NK-92 (cell line): ENCODE data around the gene ZNF678.
"Not testable (repeated sequence)": the region's sequence is repeated elsewhere in the genome, so short reads cannot be mapped to it uniquely, and the experiment has no call there.

Experiments used
- DNase-seq: peaks from one replicate; lab custom pipeline; 2025; ENCODE audit not compliant: unreplicated experiment; lab: John Stamatoyannopoulos, UW

The ZNF678 gene

GRCh38 chr1:227596222-227596621 is 32.9 kb downstream of the ZNF678 start:
- not testable (repeated sequence) for DNase-seq

GRCh38 chr1:227603327-227603726 is 40.0 kb downstream of the ZNF678 start:
- no peak for DNase-seq

DNA sequence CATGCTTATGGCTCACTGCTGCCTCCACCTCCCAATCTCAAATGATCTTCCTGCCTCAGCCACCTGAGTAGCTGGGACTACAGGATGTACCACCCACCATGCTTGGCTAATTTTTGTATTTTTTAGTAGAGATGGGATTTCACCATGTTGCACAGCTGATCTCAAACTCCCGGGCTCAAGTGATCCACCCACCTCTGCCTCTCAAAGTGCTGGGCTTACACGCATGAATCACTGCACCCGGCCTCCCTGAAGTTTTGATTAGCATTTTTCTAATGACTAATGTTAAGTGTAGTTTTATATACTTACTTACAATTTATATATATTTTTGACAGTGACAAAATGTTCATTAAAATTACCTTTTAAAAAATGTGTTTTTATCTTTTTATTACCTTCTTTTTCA is 41.1 kb downstream of the ZNF678 start:
- DNase-seq, result no peak

DNA sequence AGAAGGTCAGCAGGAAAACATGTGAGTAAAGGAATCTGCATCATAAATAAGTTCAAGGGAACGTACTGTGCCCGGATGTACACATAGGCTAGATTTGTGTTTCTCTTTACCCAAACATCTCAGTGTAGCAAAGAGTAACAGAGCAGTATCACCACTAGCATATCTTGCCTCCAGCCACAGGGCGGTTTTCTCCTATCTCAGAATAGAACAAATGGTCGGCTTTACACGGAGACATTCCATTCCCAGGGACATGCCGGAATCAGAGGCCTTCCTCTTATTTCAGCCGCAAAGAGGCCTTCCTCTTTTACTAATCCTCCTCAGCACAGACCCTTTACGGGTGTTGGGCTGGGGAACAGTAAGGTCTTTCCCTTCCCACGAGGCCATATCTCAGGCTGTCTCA is 42.9 kb downstream of the ZNF678 start:
- DNase-seq, result not testable (repeated sequence)

DNA sequence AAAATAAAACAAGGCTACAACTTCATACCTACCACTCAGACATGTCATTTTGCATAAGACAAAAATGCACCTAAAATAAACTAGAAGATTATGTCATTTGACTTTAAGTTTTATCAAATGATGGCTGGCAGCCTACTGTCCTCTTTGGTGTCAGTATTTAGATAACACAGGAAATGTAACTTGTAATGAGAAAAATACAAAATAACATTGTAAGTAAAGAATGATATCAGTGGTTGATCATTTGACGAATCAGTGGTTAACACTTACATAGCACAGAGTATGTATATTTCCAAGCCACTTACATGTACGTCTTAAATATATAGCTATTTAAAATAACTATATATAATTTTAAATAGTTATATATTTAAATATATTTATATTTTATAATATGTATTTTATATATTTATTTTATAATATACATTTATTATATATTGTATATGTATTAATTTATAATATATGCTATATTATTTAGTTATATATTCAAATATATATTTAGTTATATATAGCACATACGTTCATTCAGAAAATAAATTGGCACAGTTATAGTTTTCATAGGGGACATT is 44.1 kb downstream of the ZNF678 start:
- DNase-seq, result no peak

DNA sequence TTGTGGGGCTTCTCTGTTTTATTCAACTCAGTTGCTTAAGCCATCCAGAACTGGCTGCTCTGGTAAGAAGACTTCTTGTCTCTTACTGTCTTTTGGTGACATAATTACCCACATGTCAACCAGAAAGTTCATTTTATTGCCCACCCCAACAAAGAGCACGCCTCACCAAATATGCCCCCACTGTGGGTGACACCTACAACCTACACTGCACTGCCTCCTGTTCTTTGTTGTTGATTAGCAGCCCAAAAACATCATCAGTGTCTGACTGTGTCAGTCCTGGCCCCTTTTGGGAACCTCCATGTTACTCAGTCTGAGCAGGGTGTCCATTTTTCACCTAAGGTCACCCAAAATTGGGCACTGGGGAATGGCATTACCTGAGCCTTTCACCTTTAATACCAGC is 49.3 kb downstream of the ZNF678 start:
- DNase-seq, result no peak

- DNase-seq, result no peak
Measured at GRCh38 chr1:227613526-227613925, 50.2 kb downstream of the ZNF678 start.

- DNase-seq, result no peak
Measured at GRCh38 chr1:227621211-227621610, 57.9 kb downstream of the ZNF678 start.

GRCh38 chr1:227622739-227623475 is 59.6 kb downstream of the ZNF678 start:
- DNase-seq, result no peak

GRCh38 chr1:227632325-227632724 is 69.0 kb downstream of the ZNF678 start:
- DNase-seq, result no peak

DNA sequence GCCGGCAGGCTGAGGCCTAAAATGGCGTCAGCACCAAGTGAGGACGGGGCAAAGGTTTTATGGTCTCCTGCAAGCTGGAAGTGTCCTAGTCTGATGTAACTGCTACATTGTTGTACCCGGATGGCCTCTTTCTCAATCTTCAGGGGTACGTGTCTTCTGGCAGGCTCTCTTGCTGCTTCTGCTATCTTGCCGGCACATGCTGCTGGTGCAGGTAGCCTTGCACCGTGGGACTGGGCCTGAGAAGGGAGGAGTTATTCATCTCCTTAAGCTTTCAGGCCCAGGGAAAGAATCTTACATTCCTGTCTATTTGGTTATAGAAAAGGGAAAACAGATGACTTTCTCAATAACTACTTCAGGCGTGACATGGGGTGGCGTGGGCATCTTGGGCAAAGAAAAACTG is 72.2 kb downstream of the ZNF678 start:
- DNase-seq, result no peak

DNA sequence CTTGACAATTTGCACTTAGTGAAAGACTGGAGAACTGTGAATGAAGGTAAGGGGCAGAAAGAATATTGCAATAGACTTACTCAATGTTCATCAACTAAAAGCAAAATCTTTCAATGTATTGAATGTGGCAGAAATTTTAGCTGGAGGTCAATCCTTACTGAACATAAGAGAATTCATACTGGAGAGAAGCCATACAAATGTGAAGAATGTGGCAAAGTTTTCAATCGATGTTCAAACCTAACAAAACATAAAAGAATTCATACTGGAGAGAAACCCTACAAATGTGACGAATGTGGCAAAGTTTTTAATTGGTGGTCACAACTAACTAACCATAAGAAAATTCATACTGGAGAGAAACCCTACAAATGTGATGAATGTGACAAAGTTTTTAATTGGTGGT is 91.1 kb downstream of the ZNF678 start:
- no peak for DNase-seq

DNA sequence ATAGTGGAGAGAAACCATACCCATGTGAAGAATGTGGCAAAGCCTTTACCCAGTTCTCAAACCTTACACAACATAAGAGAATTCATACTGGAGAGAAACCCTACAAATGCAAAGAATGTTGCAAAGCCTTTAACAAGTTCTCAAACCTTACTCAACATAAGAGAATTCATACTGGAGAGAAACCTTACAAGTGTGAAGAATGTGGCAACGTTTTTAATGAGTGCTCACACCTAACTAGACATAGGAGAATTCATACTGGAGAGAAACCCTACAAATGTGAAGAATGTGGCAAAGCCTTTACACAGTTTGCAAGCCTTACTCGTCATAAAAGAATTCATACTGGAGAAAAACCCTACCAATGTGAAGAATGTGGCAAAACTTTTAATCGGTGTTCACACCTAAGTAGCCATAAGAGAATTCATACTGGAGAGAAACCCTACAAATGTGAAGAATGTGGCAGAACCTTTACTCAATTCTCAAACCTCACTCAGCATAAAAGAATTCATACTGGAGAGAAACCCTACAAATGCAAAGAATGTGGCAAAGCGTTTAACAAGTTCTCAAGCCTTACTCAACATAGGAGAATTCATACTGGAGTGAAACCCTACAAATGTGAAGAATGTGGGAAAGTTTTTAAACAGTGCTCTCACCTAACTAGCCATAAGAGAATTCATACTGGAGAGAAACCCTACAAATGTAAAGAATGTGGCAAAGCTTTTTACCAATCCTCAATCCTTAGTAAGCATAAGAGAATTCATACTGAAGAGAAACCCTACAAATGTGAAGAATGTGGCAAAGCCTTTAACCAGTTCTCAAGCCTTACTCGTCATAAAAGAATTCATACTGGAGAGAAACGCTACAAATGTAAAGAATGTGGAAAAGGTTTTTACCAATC is 91.7 kb downstream of the ZNF678 start:
- no peak for DNase-seq

- no peak for DNase-seq
Measured at GRCh38 chr1:227661495-227661894, 98.1 kb downstream of the ZNF678 start.

DNA sequence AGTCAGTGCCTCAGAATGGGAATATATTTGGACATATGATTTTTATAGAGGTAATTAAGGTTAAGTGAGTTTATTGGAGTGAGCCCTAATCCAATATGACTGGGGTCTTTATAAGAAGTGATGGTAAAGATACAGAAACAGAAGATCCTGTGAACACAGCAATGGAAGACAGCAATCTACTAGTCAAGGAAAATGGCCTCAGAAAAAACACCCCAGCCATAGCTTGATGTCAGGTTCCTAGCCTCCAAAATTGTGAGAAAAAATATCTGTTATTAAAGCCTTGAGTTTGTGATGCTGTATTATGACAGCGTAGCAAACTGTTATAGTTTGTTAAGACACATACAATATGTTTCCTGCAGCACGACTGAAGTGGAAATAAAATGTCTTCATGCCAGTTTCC is 99.6 kb downstream of the ZNF678 start:
- DNase-seq, result no peak

GRCh38 chr1:227666286-227666685 is 102.9 kb downstream of the ZNF678 start:
- no peak for DNase-seq

GRCh38 chr1:227673441-227673840 is 110.1 kb downstream of the ZNF678 start:
- no peak for DNase-seq

- no peak for DNase-seq
Measured at GRCh38 chr1:227685807-227686206, 122.5 kb downstream of the ZNF678 start.

DNA sequence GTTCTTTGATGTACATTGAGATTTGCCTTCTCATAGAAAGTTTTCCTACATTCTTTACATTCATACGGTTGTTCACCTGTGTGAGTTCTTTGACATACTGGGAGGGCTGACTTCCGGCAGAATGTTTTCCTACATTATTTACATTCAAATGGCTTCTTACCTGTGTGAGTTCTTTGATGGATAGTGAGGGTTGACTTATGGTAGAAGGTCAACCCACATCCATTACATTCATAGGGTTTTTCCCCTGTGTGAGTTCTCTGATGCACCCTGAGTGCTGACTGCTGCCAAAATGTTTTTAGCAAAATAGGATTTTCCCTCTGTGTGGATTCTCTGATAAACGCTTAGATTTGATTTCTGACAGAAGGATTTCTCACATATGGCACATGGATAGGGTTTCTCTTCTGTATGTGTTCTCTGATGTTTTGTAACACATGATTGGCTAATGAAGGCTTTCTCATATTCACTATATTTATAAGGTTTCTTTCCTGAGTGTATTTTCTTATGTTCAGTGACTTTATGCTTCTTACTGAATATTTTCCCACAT is 134.0 kb downstream of the ZNF678 start:
- DNase-seq, result no peak

DNA sequence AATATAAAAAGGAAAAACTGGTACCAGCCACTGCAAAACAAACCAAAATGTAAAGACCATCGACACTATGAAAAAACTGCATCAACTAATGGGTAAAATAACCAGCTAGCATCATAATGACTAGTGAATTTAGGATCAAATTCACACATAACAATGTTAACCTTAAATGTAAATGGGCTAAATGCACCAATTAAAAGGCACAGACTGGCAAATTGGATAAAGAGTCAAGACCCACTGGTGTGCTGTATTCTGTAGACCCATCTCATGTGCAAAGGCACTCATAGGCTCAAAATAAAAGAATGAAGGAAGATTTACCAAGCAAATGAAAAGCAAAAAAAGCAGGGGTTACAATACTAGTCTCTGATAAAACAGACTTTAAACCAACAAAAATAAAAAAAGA is 138.3 kb downstream of the ZNF678 start:
- DNase-seq, result not testable (repeated sequence)

GRCh38 chr1:227707846-227708245 is 144.5 kb downstream of the ZNF678 start:
- DNase-seq, result no peak

DNA sequence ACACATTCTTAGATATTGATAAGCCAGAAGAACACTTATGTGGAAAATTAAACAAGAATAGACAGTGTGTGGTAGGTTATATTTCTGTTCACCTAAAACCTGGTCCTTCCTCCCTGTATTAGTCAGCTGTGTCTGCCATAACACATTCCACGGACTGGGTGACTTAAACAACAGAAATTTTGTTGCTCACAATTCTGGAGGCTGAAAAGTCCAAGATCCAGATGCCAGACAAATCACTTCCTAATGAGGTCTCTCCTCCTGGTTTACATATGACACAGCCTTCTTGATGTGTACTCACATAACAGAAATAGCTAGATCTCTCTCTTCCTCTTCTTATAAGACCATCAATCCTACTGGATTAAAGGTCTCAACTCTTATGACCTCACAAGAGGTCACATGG is 146.1 kb downstream of the ZNF678 start:
- no peak for DNase-seq
